ENCODE data around the gene NTN3.

GRCh38 chr16:2518823-2519710, 48.0 kb downstream of the NTN3 start:
- no peak for TF ChIP-seq CTCF (IDR thresholded peaks at IDR 0.05; ENCODE audit: low read length)
- TF ChIP-seq EZH2 (optimal IDR thresholded peaks at IDR 0.05; ENCODE audit: low read depth, low read length), result no peak
- no peak for TF ChIP-seq EZH2phosphoT487 (IDR thresholded peaks at IDR 0.05; ENCODE audit: low read length)

Measured in MM.1S (cell line).